GM20431 (cell line): Measurements from ENCODE around the gene PPP1R13L.

Experiments
- in situ Hi-C: fragments of 300-500 bp; cut with MseI, MboI; formaldehyde crosslinking; loops from one replicate; pipeline ENCODE4 v1.15.0; 2020; ENCODE audit warnings: low sequenced_read_pairs; ENCODE audit not compliant: unreplicated experiment

Gene PPP1R13L, protein sequence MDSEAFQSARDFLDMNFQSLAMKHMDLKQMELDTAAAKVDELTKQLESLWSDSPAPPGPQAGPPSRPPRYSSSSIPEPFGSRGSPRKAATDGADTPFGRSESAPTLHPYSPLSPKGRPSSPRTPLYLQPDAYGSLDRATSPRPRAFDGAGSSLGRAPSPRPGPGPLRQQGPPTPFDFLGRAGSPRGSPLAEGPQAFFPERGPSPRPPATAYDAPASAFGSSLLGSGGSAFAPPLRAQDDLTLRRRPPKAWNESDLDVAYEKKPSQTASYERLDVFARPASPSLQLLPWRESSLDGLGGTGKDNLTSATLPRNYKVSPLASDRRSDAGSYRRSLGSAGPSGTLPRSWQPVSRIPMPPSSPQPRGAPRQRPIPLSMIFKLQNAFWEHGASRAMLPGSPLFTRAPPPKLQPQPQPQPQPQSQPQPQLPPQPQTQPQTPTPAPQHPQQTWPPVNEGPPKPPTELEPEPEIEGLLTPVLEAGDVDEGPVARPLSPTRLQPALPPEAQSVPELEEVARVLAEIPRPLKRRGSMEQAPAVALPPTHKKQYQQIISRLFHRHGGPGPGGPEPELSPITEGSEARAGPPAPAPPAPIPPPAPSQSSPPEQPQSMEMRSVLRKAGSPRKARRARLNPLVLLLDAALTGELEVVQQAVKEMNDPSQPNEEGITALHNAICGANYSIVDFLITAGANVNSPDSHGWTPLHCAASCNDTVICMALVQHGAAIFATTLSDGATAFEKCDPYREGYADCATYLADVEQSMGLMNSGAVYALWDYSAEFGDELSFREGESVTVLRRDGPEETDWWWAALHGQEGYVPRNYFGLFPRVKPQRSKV

DNA sequence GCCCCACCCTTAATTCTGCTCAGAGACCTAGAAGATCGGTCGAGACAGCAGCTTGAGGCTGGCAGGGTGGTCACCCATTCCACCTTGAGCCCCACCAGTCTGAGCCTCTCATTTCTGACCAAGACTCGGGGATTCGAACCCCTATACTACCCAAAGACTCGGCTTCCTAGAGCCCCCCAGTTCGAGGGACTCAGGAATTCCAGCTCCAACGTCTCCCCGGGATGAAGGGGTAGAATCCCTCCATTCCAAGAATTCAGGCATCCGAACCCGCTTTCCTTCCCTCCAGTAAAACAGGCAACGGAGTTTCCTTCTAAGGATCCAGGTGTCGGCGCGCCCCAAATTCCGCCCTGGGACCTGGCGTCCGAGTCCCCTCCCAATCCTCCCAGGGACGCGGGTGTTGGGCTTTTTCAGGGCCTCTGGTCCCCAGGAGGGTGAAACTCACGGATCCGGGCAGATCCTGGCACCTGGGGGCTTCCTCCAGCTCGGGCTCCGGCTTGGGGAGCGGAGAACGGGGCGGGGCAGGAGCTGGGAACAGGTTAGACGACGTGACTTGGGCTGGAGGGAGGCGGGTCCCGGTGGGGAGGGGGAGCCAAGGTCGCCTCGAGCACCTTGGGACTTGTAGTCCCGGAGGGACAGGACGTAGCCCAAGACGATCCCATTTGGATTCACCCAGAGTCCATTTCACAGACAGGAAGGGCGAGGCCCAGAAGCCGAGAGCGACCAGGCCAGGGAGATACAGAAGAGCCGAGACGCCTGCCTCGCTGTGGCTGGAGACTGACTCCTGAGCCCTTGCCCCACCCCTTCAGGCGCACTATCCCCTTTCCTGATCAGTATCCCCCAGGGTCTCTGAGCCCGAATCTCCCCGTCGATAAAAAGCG, at the start of gene PPP1R13L:
TSS of gene PPP1R13L (minus strand) at position 513 of the 878 bp plus-strand sequence. CDS start 6,751 bp downstream, outside the sequence.
- in situ Hi-C loops, result no loop called here

DNA sequence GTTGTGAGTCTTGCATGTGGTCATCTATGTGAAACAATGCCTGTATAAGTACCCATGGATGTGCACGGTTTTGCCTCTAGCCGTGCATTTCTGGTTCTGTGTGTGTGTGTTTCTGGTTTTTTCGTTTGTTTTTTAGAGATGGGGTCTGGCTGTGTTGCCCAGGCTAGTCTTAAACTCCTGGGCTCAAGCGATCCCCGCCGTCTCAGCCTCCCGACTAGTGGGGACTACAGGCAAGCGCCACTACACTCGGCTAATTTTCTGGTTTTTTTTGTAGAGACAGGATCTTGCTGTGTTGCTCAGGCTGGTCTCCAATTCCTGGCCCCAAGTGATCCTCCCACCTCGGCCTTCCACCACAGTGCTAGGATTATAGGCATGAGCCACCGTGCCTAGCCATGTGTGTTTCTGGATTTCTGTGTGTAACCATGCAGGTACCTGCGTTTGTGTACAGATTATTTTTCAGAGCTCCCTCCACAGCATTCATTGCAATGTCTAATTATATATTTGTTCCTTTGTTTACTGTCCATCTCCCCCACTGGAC, 47.0 kb upstream of the PPP1R13L start:
- in situ Hi-C loops, result no loop called here

DNA sequence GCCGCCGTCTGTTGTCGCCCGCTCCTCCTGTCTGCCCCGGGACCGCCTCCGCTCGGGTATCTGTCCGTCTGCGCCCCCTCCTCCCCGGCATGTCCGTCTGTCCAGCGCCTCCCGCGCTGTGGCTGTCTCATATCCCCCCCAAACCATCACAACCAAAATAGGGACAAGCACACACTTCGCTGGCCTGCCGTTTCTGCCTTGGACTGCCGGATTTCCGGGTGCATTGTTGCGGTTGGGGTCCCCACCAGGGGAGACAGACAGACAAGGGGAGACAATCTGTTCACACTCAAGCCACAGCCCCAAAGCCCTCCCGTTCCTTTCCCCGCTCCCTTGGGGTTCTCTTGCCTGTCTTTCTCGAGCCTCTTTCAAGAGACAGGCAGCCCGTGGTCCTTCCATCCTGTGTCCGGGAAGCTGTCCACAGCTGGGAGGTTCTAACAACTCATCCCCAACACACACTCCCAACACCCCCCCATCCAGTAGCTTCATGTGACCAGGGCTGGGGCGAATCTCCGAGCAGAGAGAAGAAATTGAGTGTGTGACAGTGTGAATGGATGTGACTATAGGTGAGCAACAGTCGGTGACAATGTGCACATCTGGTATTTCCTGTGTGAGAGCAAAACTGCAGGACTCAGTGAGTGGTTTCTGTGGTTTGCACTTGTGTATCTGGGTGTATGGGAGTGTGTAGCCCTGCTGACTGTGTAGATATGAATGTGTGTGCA, 46.4 kb upstream of the PPP1R13L start:
- in situ Hi-C loops, result no loop called here

DNA sequence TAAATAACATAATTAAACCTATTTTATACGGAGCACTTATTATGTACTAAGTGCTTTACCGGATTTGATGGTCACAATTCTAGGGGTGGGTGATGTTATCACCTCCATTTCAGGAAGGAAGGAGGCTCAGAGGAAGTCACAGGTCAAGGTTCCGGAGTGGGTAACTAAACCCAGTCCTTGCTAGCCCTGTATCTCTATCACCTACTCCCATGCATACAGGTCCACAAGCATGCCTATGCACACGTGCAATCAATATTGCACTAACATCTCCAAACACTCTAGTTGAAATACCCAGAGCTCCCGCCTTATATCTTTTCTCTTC, 45.1 kb upstream of the PPP1R13L start:
- in situ Hi-C loops, result no loop called here

DNA sequence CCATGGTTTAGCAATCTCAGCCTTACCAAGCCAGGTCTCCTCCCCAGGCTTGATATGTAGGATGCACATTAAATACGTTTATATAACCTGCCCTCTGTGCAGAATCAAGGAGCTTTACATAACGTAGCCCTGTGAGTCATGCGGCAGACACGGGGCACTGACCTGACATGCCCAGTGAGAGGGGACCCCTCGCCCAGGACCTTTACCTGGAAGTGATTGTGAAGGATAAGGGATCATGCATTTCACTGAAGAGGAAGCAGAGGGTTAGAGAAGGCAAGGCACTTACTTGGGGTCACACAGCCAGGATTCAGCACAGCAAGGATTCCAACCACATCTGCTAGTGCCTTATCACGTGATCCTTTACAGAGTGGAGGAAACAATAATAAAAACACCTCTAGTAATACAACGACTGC, 44.0 kb upstream of the PPP1R13L start:
- in situ Hi-C loops, result no loop called here

DNA sequence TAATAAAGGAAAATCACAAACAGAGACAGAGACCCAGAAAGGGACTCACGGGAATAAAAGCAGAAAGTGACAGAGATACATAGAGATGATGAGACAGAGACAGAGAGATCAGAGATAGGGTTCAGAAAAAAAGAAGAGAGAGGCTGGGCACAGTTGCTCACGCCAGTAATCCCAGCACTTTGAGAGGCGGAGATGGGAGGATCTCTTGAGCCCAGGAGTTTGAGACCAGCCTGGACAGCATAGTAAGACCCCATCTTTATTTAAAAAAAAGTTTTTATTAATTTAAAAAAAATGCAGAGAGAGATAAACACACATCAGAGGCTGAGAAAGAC, 43.5 kb upstream of the PPP1R13L start:
- in situ Hi-C loops, result no loop called here

DNA sequence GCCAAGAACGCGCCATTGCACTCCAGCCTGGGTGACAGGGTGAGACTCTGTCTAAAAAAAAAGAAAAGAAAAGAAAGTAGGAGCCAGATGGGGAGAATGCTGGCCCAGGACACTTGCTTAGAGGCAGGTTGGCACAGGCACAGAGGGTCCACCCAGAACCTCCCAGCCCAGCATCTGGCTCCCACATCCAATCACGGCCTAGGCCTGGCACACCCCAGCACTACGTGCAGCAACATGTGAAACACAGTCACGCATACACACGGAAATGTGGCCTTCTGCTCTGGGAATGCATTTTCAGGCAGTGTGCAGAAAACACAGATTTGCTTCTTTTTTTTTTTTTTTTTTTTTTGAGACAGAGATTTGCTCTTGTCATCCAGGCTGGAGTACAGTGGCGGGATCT, 42.1 kb upstream of the PPP1R13L start:
- in situ Hi-C loops, result no loop called here

DNA sequence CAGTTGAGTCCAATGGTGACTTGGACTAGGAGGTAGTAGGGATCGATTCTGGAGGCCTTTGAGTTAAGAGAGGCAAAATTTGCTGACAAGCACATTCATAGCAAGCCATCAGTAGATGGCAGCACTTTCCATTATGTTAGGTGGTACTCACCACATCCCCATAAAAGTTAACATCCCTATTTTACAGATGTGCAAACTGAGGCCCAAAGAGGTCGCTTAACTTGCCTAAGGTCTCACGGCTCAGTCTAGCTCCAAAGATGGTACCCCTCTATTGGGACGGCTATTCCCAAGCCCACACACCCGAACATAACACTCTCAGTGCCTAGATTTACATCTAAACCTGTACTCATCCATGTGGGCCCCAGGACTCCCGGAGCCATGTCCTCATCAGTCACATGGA, 41.4 kb upstream of the PPP1R13L start:
- in situ Hi-C loops, result no loop called here

DNA sequence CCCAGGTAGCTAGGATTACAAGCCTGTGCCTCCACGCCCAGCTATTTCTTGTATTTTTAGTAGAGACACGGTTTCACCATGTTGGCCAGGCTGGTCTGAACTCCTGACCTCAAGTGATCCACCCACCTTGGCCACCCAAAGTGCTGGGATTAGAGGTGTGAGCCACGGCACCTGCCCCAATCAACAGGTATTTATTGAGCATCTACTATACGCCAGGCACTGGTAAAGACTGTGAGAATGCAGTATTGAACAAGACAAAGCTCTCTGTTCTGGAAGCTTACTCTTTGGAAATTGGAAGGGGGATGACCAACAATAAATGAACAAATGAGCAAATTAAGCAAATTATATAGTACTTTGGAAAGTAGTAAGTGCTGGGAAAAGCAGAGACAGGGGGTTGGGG, 40.3 kb upstream of the PPP1R13L start:
- in situ Hi-C loops, result no loop called here

DNA sequence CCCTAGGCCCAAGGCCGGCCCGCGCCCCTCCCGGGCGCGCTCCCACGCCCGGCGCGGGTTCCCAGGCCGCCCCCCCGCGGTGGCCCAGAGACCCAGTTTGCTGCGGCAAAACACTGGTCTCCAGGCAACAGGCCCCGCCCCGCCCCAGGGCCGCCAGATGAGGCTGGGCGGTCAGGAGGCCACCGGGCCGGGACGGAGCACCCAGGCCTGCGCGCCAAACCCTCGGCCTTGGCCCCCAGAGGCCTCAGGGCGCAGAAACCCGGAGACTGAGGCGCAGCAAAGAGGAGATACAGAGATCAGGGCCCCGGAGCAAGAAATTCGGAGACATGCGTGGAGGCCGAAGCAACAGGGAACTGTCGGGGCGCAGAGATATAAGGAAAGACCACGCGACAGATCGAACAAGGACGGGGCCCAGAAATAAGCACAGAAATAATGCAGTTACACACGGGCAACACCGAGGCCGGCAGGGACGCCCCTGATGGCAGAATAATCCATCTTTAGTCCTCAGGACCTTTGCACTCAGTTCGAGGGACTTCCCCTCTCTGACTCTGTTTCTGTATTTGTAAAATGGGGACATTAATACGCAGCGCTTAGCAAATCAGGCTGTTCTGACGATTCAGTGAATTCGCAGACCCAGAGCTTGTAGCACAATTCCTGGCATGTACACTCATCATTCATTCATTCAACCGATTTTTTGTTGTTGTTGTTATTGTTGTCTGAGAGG, 39.6 kb upstream of the PPP1R13L start:
- in situ Hi-C loops, result no loop called here

DNA sequence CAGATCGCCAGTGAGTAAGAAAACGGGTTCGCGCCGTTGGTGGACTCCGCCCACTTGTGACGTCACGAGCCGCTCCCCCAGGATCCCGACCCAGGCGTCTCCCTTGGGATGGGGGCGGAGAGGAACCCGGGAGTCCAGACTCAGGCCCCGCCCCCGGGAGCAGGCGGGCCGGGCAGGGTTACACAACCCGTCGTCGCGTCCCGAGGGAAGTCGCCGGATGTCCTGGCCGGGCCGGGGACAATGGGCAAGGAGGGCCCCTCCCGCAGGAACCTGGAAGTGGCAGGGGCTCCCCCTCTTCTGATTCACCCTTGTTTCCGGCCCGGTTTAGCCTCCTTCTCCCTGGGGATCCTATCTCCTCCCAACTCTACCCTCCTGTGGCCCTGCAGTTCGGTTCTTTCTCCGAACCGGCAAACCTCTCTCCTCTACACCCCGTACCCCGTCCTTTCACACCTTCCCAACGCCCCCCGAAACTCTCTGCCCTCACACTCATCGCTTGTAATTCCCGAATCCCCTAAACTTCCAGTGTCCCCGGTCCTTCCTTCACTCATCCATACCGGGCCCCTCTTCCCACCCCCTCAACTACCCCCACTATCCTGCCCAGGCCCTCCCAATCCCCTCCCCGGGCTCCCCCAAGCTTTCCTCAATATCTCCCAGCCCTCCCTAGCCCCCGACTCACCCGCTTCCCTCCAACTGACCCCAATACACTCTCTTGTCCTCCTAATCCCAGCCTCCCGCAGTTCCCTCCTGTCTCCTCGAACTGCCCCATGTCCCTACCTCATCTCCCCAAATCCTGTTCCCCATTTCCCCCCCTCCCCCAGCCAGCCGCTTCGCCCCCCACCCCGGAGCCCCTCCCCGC, 38.8 kb upstream of the PPP1R13L start:
- in situ Hi-C loops, result no loop called here

DNA sequence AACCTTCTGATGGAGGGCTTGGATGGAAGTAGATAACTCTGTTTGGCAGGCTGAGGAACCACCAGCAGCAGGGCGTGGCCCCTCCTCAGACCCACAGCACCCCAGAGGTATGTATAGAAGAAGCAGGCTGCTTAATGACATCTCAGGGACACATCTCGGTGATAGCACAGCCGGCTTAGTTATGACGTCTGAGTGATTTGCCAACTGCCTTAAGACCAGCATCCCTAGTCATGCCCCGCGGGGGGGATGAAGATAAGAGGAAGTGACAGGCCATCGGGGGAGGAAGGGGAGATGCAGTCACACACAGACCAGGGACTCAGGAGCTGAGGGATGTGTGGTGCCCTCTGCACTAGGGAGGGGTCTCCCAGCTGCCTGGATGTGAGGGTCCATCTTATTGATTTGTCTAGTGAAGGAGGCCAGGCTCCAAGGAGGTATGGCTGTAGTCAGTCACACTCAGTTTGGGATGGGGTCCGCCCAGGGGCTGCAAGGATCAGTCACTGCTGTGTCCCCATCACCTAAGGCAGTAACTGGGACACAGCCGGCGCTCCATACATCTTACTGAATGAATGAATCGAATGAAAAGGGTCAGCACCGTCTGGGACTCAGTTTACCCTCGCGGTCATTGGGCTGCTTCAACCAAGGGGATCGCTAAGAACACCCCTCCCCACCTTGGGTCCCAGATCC, 38.1 kb upstream of the PPP1R13L start:
- in situ Hi-C loops, result no loop called here

DNA sequence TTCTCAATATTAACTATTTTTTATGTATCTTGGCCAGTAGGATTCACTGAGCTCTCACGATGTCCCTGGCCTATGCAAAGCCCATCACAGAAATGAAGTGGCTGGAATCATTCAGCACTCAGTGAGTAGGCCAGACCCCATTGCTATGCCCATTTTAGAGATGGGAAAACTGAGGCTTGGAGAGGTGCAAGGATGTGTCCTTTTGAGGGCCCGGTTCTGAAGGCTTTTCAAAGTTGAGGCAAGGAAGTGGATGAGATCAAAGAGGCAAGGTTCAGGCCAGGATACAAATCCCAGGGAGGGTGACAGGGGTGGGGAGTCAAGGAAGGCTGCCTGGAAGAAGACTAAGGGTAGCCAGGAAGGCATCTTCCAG, 37.5 kb upstream of the PPP1R13L start:
- in situ Hi-C loops, result no loop called here

DNA sequence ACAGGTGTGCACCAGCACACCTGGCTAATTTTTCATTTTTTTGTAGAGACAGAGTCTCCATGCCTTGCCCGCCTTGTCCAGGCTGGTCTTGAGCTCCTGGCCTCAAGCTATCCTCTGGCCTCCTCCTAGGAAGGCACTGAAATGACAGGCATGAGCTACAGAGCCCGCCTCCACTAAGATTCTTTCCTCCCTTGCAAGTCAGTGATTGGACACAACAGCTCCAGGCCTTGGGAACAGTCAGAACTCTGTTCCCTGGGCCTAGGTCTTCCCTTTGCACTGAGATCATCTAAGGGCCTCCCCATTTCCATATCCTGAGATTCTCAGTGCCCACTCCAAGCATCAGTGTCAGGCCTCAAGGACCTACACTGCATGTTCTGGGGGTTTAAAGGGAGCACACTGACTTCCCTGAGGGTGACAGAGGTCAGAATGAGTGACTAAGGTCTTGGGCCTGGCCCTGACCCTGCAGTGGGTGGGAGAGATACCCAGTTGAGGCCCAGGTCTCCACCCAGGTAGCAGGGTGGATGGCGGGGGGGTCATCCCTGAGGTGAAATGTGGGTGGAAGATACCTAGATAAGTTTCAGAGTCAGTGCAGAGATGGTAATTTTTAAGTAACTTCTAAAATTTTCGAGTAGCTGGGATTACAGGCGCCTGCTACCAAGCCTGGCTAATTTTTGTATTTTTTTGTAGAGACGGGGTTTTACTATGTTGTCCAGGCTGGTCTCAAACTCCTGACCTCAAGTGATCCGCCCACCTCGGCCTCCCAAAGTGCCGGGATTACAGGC, 36.2 kb upstream of the PPP1R13L start:
- in situ Hi-C loops, result no loop called here

DNA sequence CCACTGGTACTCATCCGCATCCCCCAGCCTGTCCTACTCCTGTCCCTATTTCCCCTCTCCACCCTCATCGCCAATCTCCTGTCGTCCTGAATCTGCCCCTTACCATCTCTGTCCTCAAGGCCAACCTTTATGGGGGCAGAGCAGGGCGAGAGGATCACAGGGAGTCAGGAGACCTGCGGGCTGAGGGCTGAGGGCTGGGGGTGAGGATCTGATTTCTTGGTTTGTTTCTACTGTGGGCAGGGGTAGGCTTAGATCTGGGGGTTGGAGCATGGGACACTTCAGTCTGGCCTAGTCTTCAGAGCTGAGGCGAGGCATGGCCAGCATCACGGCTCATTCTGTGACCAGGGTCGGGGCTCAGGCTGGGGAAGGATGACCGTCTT, 35.4 kb upstream of the PPP1R13L start:
- in situ Hi-C loops, result no loop called here

DNA sequence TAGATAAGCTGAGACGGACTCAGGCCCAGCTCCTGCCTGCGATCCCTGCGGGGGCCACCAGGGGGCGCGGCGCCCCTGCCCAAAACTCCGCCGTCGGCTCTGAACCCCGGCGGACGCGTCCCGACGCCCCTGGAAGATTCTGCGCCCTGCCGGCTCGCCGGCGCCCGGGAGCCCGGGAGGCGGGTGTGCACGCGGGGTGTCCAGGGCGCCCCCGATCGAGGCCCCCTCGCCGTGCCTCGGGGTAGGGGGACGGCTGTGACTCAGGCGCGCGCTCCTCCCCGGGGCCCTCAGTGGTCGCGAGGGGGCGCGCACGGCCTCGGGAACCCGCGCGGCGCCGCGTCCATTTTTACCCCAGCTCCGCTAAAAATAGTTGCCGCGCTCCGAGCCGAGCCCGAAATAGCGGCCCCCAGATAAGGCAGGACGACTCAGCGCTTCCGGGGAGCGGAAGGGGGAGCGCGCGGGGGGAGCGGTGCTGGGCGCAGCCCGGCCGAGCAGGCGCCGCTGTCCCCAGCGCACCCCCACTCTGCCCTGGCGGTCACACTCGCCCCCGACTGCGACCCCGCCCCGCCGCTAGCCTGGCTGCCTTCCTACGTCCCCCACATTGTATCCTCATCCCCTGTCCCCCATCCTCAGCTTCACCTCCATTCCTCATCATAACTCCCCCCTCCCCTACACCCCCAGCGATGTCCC, 34.8 kb upstream of the PPP1R13L start:
- in situ Hi-C loops, result loop anchor here (10.0 kb wide), 1 partner anchor 45 kb away; no protein-coding TSS in a partner anchor
